ENCODE results near the gene ISCA2. TPM values are rescaled to one million over a fixed set of nuclear protein-coding genes. Genes with fewer than 3 reads are reported as not detected.

The ISCA2 gene
- total RNA-seq, 2 donors from 2014 or later: 23.5 to 25.5 TPM

DNA sequence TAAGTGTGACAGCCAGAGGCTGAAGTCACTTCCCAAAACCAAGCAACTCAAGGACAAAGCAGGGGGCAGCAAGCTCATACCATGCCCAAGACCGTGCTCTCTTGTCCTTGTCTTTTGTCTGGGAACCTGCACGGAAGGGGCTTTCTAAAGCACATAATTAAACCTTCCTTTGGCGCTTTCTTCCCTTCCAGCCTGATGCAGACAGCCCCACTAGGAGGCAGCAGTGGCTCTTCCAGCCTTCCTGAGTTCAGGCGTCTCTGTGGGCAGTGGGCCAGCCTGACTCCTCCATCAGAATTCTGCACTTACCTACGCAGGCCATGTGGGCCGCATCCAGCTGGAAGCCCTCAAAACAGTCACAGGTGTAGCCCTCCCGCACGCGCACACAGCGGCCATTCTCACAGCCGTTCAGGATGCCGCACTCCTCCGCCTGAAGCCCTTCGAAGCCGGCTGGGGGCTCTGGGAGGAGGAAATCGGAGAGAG is 7.6 kb downstream of the ISCA2 start:
- Histone ChIP-seq H3K4me3 (no peak overlapping the region), H3K4me1 (replicated peaks) (no peaks in the 10 kb centered on the region), H3K9me3 (no peaks in the 10 kb centered on the region), H3K27ac (no peak overlapping the region), H3K27me3 (replicated peaks; ENCODE audit: insufficient read depth) (no peaks in the 10 kb centered on the region), H3K36me3 (no peaks in the 10 kb centered on the region)
- intact Hi-C loops (cut with DNase I): loop anchor here (2.0 to 10.0 kb wide), 2 partner anchors 112 to 294 kb away; partner anchors contain the start of gene LTBP2
- no peak for TF ChIP-seq POLR2A (IDR thresholded peaks at IDR 0.05)
- TF ChIP-seq CTCF (IDR thresholded peaks at IDR 0.05): peak; percentile 23 to 75 (median 59)
- peak; percentile 34 for TF ChIP-seq POLR2AphosphoS5 (IDR thresholded peaks at IDR 0.05)
- DNase-seq (ENCODE audit: low spot score): peak; percentile 76
- 33% methylated on average over 16 of the region's 16 CpGs for WGBS

- Histone ChIP-seq H3K9me3 (no peaks in the 10 kb centered on the region), H3K36me3 (no peaks in the 10 kb centered on the region), H3K4me1 (replicated peaks) (no peaks in the 10 kb centered on the region), H3K27me3 (replicated peaks; ENCODE audit: insufficient read depth) (no peaks in the 10 kb centered on the region), H3K4me3 (no peak overlapping the region), H3K27ac (no peak overlapping the region)
- WGBS: 62% methylated on average over 5 of the region's 5 CpGs
- no peak for DNase-seq (ENCODE audit: low spot score)
- intact Hi-C loops (cut with DNase I): loop anchor here (2.0 to 10.0 kb wide), 2 partner anchors 111 to 293 kb away; partner anchors contain the start of gene LTBP2
- no peak for TF ChIP-seq POLR2A (IDR thresholded peaks at IDR 0.05)
- TF ChIP-seq POLR2AphosphoS5 (IDR thresholded peaks at IDR 0.05): no peak
- no peak for TF ChIP-seq CTCF (IDR thresholded peaks at IDR 0.05)
These were observed 8.1 kb downstream of the ISCA2 start for GRCh38 chr14:74501691-74502090.

- H3K4me1 ChIP-seq (replicated peaks): no peaks in the 10 kb centered on the region
- intact Hi-C loops (cut with DNase I): loop anchor here (10.0 kb wide), 1 partner anchor 292 kb away; no protein-coding TSS in a partner anchor
- DNase-seq (ENCODE audit: low spot score): no peak
- no peaks in the 10 kb centered on the region for H3K9me3 ChIP-seq
- H3K27me3 ChIP-seq (replicated peaks; ENCODE audit: insufficient read depth): no peaks in the 10 kb centered on the region
- WGBS: 61% methylated on average over 21 of the region's 21 CpGs
- H3K36me3 ChIP-seq: no peaks in the 10 kb centered on the region
- TF ChIP-seq POLR2AphosphoS5 (IDR thresholded peaks at IDR 0.05): no peak
- TF ChIP-seq CTCF (IDR thresholded peaks at IDR 0.05): peak in 2 of 4 experiments; percentile 46 to 66
- no peak overlapping the region for H3K4me3 ChIP-seq
- H3K27ac ChIP-seq: no peak overlapping the region
These were observed 8.9 kb downstream of the ISCA2 start for GRCh38 chr14:74502236-74503019.

DNA sequence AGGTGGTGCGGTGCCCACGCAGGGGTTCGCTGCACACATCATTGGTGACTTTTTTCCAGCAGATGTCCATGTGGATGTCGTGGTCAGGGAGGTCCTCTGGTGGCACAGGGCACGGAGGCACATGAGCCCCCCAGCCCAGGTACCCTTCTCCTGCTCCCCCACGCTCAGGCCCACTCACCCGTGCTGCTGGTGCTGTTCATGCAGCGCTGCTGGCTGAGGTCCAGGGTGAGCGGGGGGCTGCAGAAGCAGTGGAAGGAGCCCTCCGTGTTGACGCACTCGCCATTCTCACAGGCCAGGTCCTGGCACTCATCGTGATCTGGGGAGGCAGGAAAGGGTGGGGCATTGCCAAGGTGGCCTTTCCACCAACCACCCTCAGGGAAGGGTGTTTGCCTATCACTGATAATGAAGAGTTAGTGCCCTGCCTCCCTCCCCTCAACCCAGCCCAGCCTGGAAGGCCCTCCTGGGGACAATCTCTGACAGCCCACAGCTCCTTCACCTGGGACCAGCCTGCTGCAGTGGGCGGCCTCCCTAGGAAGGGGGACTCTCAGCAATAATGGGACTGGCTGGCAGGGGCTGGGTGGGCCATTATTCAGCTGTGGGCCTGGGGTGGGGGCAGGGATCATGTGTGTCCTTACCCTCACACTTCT is 9.8 kb downstream of the ISCA2 start:
- 75% methylated on average over 14 of the region's 14 CpGs for WGBS
- Histone ChIP-seq H3K4me3 (no peak overlapping the region), H3K9me3 (no peaks in the 10 kb centered on the region), H3K4me1 (replicated peaks) (no peaks in the 10 kb centered on the region), H3K27ac (no peak overlapping the region), H3K36me3 (no peaks in the 10 kb centered on the region), H3K27me3 (replicated peaks; ENCODE audit: insufficient read depth) (no peaks in the 10 kb centered on the region)
- intact Hi-C loops (cut with DNase I): loop anchor here (10.0 kb wide), 1 partner anchor 291 kb away; no protein-coding TSS in a partner anchor
- TF ChIP-seq CTCF (IDR thresholded peaks at IDR 0.05): no peak
- TF ChIP-seq POLR2A (IDR thresholded peaks at IDR 0.05): no peak
- no peak for TF ChIP-seq POLR2AphosphoS5 (IDR thresholded peaks at IDR 0.05)
- DNase-seq (ENCODE audit: low spot score): no peak
